Measurements from ENCODE around the gene KLHL6.
"Not testable (repeated sequence)": the region's sequence is repeated elsewhere in the genome, so short reads cannot be mapped to it uniquely, and the experiment has no call there.

KLHL6 gene

DNA sequence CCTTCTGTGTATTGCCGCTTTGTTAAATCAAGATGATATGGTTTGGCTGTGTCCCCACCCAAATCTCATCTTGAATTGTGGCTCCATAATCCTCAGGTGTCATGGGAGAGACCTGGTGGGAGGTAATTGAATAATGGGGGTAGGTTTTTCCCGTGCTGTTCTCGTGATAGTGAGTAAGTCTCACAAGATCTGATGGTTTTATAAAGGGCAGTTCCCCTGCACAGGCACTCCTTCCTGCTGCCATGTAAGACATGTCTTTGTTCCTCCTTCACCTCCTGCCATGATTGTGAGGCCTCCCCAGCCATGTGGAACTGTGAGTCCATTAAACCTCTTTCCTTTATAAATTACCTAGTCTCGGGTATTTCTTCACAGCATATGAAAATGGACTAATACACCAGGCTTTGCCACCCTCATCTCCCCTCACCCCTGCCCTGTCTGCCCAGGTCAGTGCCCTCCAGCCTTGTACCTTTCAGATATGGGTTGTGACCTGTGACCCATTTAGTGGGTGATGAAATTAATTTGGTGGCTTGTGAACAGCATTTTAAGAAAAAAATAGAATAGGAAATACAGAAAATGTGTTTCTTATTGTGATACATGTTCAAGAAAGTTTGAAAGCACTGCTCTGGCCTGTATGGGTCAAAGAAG lies 71.0 kb downstream of the KLHL6 start:
- no peak for DNase-seq

DNA sequence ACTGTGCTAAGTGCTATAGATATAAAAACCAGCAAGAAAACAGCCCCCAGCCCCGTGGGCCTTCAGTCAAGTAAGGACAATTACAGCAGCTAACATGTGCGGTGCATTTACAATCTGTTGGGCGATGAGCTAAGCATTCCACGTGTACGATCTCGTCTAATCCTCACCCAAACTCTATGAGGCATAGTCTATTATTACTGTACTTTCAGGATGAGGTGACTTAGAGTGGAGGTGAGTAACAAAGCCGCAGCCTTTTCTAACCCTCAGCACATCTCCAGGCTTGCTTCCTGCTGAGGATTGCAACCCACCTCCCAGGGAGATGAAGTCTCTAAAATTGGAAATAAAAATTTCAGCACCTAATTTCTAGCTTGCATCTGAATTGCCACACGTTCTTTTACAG lies 73.9 kb downstream of the KLHL6 start:
- no peak for DNase-seq

DNA sequence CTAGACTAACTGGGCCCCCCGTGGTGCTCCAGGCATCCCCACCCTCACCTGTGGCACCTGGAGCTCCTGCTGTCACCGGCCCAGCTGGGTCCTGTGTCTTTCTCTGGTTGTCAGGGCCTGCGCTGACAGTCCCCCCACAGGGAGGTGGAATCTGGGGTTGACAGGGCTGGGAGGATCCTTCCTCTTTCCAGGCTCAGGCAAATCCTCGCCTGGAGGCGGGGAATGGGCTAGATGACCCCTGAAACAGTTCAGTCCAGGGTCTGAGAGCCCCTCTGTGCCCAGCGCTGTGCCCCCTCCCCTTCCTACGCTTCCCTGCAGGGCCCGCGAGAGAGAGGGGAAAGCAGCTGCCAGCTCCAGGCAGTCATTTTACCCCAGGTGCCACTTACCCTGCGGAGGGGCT lies 77.0 kb downstream of the KLHL6 start:
- peak; percentile 81 for DNase-seq

DNA sequence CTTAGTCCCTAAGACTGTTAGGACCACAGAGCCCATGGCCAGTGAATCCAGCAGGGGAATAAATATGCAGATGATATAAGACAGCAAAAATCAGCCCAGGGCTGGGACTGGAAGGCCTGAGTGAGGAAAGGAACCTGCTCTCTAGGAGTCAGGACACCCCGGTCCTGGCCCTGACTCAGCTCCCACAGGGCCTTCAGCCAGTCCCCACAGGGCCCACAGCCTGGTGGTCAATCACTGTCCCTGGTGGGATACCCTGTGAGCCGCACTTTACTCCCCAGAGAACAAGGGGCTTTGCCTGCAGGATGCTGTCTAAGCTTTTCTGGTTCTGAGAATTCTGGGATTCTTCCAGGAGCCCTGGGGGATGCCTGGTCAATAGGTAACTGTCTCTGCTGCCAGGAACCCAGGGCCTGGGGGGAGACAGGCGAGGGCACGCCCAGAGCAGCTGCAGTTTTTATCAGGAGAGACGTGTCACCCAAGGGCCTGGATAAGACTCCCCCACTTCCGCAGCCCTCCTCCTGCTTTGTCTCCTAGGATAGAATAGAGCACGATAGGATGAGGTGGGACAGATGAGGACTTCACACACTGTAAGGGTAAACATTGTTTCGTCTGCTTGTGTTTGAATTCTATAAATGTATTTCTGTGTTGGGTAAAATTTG lies 77.6 kb downstream of the KLHL6 start:
- DNase-seq = peak; percentile 94

DNA sequence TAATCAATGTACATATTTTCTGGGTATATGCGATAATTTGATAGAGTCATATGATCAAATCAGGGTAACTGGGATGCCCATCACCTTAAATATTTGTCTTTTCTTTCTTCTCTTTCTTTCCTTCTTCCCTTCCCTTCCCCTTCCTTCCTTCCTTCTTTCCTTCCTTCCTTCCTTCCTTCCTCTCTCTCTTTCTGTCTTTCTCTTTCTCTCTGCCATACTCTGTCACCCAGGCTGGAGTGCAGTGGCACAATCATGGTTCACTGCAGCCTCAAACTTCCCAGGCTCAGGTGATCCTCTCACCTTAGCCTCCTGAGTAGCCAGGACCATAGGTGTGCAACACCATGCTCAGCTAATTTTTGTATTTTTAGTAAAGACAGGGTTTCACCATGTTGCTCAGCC lies 79.7 kb downstream of the KLHL6 start:
- DNase-seq = not testable (repeated sequence)

DNA sequence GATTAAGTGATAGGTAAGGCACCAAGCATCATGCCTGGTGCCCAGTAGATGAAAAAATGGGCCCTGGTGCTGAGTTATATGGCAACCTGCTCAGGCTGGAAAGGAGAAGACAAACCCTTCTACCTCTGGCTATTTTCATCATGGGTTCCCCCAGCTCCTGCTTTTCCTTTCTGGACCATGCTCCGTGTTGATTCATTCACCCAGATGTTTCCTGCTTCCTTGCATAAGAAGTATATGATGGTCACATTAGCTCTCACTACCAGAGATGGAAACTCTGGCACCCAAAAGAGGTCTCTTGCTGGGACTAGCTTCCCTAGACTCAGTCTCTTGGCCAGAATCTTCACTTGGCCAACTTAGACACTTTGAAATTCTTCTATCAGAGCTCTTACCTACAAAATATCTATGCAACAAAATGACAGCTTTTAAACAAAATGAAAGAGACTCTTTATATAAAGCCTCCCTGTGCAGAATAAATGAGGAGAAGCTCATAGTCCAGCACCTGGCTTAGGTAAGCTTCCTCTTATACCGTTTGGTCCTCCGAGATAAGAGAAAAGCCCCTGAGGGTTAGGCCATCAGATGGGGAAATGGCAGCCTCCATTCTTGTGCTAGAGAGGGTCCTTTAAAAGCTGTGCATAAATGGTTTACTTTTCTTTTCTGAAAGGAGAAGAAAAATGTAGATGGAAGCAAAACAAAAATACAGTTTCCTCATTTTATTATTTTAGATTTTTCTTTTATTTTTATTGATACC lies 80.3 kb downstream of the KLHL6 start:
- no peak for DNase-seq

DNA sequence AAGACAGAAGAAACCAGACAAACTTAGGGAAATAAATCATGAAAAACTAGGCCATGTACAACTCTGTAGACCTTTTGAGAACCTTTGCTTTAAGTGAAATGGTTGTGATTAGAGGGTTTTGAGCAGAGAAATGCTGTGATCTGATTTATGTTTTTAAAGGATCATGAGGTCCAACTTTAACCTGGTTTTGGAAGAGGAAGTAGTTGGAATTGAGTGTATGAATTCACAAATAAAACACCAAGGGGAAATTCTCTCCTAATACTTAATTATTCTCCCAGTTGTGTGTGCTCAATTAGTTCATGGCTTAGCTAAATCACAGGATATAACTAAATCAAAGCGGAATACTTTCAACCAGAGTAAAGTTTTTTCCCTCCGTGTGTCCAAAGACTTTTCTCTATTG lies 81.5 kb downstream of the KLHL6 start:
- no peak for DNase-seq

DNA sequence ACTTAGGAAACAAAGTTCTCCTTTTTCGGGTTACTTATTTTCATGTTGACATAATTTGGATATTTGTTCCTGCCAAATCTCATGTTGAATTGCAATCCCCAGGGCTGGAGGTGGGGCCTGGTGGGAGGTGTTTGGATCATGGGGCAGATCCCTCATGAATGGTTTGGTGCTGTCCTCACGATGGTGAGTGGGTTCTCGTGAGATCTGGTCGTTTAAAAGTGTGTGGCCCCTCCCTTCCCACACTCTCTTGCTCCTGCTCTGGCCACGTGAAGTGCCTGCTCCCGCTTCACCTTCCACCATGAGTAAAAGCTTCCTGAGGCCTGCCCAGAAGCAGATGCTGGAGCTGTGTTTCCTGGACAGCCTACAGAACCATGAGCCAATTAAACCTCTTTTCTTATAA lies 83.4 kb downstream of the KLHL6 start:
- no peak for DNase-seq

DNA sequence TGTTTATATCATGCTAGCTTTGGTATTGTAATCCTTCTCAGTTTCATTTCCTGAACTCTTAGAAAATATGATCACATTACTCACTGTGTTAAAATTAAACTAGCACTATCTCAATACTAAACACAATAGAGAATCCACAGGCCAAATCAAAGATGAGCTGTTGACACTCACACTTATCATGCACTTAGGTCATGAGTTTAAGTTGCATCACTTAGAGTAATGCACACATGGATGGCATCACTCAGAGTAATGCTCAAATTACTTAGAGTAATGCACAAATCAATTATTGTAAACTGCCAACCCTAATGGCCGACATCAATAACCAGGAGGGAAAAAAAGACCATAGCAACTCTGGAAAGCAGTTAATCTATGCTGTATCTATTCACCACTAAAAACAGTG lies 87.1 kb downstream of the KLHL6 start:
- no peak for DNase-seq

DNA sequence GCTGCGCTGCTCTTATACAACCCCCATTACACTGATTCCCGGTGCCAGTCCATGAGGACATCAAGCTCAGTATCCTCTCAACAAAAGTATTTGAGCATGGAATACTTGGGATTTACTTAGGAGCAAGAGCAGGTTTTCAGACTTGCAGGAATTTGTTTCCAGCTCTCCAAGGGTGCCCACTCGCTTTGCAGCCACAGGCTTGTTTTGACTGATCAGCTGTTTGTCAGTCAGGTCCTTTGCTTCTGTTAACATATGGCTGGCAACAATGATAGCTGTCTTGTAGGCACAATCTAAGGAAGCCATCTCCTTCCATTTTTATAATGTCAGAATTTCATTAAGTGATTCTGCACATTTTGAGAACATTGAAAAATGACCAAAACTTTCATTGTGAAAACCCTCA lies 88.9 kb downstream of the KLHL6 start:
- no peak for DNase-seq

DNA sequence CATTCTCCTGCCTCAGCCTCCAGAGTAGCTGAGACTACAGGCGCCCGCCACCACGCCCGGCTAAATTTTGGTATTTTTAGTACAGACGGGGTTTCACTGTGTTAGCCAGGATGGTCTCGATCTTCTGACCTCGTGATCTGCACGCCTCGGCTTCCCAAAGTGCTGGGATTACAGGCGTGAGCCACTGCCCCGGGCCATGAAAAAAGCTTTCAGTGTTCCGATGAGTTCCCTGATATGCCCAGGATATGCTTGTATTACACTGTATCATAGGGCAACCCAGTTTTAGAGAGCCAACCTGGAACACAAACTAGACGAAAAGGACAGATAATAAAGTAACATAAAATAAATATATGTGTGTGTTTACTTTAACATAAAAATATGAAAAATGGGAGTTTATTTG lies 89.8 kb downstream of the KLHL6 start:
- DNase-seq = not testable (repeated sequence)

DNA sequence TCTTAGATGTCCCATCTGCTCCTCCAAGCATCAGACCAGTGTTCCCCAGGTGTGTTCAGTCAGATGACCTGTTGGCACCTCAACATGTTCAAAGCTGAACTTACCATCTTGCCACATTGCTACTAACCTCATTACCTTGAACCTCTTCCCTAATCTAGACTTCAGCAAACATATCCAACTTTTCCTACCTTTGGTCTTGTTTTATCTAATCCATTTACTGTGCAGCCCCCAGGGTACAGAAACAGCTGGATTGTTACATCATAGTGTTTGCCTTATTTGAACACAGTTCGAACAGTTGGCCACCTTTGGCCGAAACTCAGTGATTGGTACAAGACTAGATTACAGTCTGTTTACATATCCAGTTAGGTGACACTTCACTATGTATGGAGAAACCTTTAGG lies 91.0 kb downstream of the KLHL6 start:
- DNase-seq = no peak

DNA sequence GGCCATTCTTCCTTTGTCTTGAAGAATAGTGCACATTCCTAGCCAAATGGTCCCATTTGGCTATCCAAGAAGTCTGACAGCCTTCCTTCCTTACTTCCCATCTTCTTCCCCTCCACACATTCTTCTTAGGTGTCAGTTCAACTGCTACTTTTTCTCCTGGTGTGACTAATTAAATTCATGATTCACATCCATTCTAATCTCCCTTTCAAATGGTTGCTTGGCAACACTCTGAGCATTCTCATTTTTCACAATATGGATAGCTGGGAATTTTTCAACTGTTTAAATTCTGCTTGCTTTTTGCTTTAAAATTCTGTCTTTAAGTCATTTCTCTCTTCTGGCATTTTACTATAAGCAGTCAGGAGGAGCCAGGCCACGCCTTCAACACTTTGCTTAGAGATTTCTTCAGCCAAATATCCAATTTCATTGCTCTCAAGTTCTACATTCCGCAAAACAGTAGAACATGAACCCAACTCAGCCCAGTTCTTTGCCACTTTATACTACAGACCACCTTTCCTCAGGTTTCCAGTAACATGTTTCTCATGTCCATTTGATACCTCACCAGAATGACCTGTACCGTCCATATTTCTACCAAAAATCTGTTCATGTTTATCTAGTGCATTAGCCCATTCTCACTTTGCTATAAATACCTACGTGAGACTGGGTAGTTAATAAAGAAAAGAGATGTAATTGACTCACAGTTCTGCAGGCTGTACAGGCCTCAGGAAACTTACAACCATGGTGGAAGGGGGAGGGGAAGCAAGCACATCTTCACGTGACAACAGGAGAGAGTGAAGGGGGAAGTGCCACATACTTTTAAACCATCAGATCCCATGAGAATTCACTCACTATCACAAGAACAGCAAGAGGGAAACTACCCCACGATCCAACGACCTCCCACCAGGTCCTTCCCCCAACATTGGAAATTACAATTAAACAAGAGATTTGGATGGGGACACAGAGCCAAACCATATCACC lies 95.1 kb downstream of the KLHL6 start:
- no peak for DNase-seq

DNA sequence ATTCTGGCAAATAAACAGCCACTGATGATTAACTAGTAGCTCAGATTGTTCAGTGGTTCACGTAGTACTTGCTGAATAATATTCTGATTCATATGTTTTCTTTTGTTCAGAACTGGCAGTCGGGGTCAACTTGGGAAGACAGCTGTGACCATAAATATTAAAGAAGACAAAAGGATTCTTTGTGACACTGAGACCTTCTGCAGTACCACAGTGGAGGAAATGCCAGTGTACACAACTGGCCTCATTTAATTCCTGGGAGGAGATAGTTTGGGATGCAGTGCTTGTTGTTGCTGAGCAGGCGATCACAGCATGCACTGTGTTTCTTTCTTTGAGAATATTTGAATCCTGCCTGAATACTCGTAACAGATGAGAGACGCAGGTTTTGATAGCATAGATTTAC lies 100.4 kb downstream of the KLHL6 start:
- no peak for DNase-seq

DNA sequence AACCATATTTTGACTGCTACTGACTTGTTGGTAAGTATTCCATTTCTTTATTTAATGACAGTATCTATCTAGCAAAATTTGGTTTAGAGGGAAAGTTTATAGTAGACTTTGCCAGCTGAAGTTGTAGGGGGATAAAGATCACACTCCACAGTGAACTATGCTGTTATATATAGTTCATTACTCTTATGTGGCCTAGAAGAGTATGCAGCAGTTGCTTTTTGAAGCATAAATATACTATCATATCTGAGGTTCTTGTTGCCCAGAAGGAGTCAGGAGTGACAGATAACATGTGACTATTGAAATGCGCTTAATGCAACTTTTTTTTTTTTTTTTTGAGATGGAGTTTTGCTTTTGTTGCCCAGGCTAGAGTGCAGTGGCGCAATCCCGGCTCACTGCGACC lies 101.4 kb downstream of the KLHL6 start:
- DNase-seq = no peak

DNA sequence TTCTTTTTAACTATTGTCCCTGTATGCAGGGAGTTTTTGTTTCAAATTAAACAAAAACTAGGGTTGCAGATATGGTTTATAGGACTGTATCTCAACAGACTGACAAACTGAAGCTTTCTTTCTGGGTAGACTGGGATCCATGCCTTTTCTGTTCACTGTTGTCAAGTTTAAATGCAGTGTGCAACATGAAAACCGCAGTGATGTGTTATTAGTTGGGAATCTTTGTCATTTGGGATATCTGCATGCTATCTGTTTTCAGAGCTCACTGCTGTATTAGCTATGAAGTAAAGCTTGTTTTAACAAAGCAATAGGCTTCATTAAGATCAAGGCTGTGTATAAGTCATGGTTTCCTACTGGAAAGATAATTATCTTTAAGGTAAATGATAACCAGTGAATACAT lies 105.7 kb downstream of the KLHL6 start:
- DNase-seq = no peak

DNA sequence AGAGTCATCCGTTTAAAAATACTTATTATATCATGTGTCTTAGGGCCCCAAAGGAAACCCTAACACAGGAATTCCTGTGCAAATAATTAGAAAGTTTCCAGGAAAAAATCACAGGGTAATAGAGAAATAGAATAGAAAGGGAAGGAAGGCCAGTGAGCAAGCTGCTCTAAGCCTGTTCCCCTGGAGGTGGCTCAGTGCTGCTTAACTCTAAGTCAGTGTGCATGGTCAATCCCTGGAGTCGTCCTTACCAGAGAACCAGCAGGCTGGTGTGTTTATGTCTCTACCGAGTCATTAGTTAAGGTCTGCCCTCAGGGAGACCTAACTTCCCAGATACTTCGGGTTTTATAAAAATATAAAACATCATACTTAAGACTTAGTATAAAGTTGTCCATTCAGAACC lies 106.1 kb downstream of the KLHL6 start:
- DNase-seq = no peak

DNA sequence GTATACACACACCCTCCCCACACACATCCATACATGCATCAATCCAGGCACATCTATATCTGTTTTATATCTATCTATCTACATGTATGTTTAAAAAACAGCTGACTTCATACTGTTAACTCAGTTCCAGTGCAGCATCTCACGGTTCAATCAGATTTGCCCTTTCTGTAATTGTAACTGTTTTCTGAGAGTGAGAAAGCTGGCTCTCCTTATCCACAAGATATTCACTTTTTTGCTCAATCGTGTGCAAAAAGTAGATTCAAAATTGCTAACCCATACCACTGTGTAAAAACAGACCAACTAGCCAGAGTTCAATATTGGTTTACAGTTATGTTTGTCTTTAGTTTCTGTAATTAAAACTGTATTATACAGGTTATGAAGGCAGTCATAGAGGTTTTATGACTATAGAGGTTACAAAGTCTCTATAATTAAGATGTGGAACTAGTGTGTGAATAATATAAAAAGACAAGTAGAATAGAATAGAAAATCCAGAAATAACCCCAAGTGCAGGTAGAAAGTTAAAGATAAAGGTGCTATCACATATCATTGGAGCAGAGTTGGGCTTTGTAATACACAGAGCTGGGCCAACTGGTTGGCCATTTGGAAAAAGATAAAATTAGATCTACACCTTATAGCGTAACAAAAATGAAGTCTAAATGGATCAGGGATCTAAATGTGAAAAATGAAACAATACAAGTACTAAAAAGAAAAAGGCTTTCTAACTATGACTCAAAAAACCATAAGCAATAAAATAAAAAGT lies 107.0 kb downstream of the KLHL6 start:
- DNase-seq = no peak

DNA sequence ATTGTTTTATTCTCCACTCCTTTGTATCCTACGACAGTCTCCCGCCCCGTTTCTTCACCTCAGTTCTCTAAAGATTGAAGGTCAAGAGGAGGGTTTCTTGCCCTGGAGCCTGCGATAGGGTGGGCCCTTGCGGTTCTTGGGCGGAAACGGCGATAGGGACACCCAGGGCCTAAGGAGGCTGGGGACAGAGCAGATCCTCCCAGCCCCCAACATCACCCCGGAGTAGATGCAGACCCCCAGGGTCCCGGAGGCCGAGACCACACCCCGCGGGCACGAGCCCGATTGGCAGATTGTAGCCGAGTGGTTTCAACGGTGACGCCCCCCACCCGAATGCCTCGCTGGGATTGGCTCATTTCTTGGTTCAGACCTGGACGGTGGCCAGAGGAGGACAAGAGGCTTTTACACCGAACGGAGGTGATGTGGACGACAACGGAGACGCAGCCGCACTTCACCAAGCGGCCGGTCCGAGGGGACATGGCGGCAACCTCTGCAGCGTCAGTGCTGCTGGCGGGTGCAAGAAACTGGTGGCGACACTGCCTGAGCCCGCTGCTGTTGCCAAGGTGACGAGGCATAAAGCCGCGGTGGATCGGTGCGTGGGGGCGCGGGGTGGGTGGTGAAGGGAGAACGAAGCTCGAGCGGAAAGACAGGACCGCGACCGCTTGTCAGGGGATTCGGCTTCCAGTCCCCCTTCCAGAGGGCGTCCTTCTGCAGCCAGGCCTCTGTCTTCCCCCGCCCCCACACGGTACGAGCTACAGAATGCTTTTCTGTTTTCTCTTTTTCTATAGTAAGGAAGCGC lies 108.1 kb downstream of the KLHL6 start:
- peak; percentile 99 for DNase-seq

DNA sequence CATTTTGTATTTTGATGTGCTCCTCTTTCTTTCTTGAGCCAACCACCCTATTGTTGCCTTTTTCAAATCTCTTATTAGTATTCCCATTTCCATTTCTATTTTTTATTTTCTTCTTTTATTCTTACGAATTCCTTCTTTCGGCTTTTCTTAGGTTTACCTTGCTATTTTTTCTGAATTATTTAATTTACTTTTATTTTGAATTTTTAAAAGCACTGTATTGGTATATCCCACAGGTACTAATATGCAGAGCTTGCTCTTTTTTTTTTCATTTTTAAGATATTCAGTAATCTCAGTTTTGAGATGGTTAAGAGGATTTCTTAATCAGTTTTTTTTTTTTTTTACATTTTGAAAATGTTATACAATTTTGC lies 108.7 kb downstream of the KLHL6 start:
- no peak for DNase-seq

DNA sequence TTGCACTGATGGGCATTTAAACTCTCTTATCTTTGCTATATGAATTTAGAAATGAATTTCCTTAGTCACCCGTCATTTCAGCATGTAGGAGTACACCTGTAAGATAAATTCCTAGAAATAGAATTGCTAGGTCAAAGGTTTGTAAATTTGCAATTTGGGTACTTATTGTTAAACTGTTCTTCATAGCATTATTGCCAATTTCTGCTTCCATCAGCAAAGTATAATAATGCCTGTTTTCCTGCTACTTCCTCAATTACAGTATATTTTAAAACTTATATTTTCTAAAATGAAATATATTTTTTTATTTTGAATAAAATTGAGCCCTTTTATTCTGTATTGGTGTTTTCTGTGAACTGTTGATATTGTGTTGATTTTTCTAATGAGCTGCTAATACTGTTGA lies 110.8 kb downstream of the KLHL6 start:
- no peak for DNase-seq
